GM12864 (cell line): ENCODE results near the gene VPS45.

Experiments
- DNase-seq: peaks from one replicate; pipeline ENCODE4 v3.0.0-alpha.2; 2011; ENCODE audit warnings: low read depth
- H3K4me3 ChIP-seq: 2 replicates; pipeline ENCODE4 v1.5.1; 2011; ENCODE audit warnings: mild to moderate bottlenecking, low read depth, low read length, control low read depth
- CTCF ChIP-seq: IDR thresholded peaks from 2 replicates; pipeline ENCODE4 v1.5.1; 2011; ENCODE audit warnings: low read depth, mild to moderate bottlenecking, moderate library complexity, low read length, control low read depth, inconsistent platforms; ENCODE audit errors: missing control alignments

The VPS45 gene

GRCh38 chr1:150085406-150085805, 17.8 kb downstream of the VPS45 start:
- DNase-seq, result no peak
- no peak overlapping the region for H3K4me3 ChIP-seq
- TF ChIP-seq CTCF, result no peak

- DNase-seq, result no peak
- H3K4me3 ChIP-seq, result no peak overlapping the region
- no peak for TF ChIP-seq CTCF
These were observed 19.8 kb downstream of the VPS45 start for GRCh38 chr1:150087415-150087814.

GRCh38 chr1:150089846-150090520, 22.4 kb downstream of the VPS45 start:
- DNase-seq, result no peak
- TF ChIP-seq CTCF, result no peak
- no peak overlapping the region for H3K4me3 ChIP-seq

- no peak for TF ChIP-seq CTCF
- no peak for DNase-seq
- H3K4me3 ChIP-seq, result no peak overlapping the region
These were observed 24.7 kb downstream of the VPS45 start for GRCh38 chr1:150092180-150092791.

- DNase-seq, result no peak
- no peak for TF ChIP-seq CTCF
- no peak overlapping the region for H3K4me3 ChIP-seq
These were observed 26.2 kb downstream of the VPS45 start for GRCh38 chr1:150093805-150094204.

- no peak for TF ChIP-seq CTCF
These were observed 27.2 kb downstream of the VPS45 start for GRCh38 chr1:150094734-150095265.

More at GRCh38 chr1:150094734-150095265, 27.2 kb downstream of the VPS45 start:
- no peak for DNase-seq
- no peak overlapping the region for H3K4me3 ChIP-seq
